CD4-positive, alpha-beta T cell (primary cell): Measurements from ENCODE around the gene HIRA. TPM values are rescaled to one million over a fixed set of nuclear protein-coding genes. Genes with fewer than 3 reads are reported as not detected.
A peak's percentile ranks its signal among the peaks of the same experiment; 100 is the strongest.

ENCODE experiments used
- ATAC-seq: fragments of 200-7000 bp; cut with Tn5 transposase; one replicate; pipeline ENCODE4 v1.10.0; 2022; ENCODE audit warnings: mild to moderate bottlenecking; ENCODE audit not compliant: poor library complexity
- CTCF ChIA-PET: fragments of 350-600 bp; sonication (Branson Sonifier 250); formaldehyde crosslinking; loops from one replicate; lab custom pipeline; 2021; ENCODE audit warnings: antibody characterized with exemption, inconsistent platforms; lab: Charles Lee
- POLR2A ChIA-PET: fragments of 350-600 bp; sonication (Branson Sonifier 250); formaldehyde crosslinking; loops from one replicate; lab custom pipeline; 2021; ENCODE audit warnings: antibody characterized with exemption, inconsistent platforms; lab: Charles Lee
- DNase-seq, 14 experiments: peaks; one replicate each; pipeline ENCODE4 v3.0.0-alpha.2; 2013 to 2020; ENCODE audit warnings: mixed read lengths in 2 of 14
- H3K27ac ChIP-seq, 2 donors: one replicate each; pipeline versions ENCODE4 v1.5.1 to v1.7.0; 2013; ENCODE audit warnings: low read length in 2 of 2, low read depth in 1 of 2, mild to moderate bottlenecking in 1 of 2
- H3K27me3 ChIP-seq, 2 experiments: 1 replicate in 1 of 2; 2 replicates in 1 of 2; pipeline versions ENCODE4 v1.6.1 to v1.7.0; 2013; ENCODE audit warnings: low read length in 2 of 2, control low read depth in 1 of 2, mild to moderate bottlenecking in 1 of 2, moderate library complexity in 1 of 2; ENCODE audit not compliant: insufficient read depth in 2 of 2, control insufficient read depth in 1 of 2
- H3K36me3 ChIP-seq: one replicate; pipeline ENCODE4 v1.6.1; 2013; ENCODE audit warnings: low read length, control low read depth; ENCODE audit not compliant: insufficient read depth
- H3K4me1 ChIP-seq: one replicate; pipeline ENCODE4 v1.6.1; 2013; ENCODE audit warnings: low read length, control low read depth; ENCODE audit not compliant: insufficient read depth
- H3K4me3 ChIP-seq: one replicate; pipeline ENCODE4 v1.5.1; 2013; ENCODE audit warnings: mild to moderate bottlenecking, low read length, moderate library complexity
- H3K9me3 ChIP-seq, 2 experiments: 1 replicate in 1 of 2; 2 replicates in 1 of 2; pipeline versions ENCODE4 v1.6.1 to v1.7.0; 2013; ENCODE audit warnings: low read length in 2 of 2, mild to moderate bottlenecking in 2 of 2, control low read depth in 1 of 2, moderate library complexity in 1 of 2; ENCODE audit not compliant: control insufficient read depth in 1 of 2, insufficient read depth in 1 of 2
- H3K27ac Mint-ChIP-seq: one replicate; pipeline ENCODE4 v1.8.0; 2020; ENCODE audit warnings: mixed read lengths
- H3K27me3 Mint-ChIP-seq: one replicate; pipeline ENCODE4 v1.8.0; 2021; ENCODE audit warnings: mixed read lengths
- H3K36me3 Mint-ChIP-seq: one replicate; pipeline ENCODE4 v1.8.0; 2021; ENCODE audit warnings: low read depth, mixed read lengths
- H3K4me1 Mint-ChIP-seq: one replicate; pipeline ENCODE4 v1.8.0; 2021; ENCODE audit warnings: low read depth, mixed read lengths
- H3K4me3 Mint-ChIP-seq: one replicate; pipeline ENCODE4 v1.8.0; 2020; ENCODE audit warnings: mild to moderate bottlenecking, mixed read lengths
- H3K9me3 Mint-ChIP-seq: one replicate; pipeline ENCODE4 v1.8.0; 2020; ENCODE audit warnings: mixed read lengths
- intact Hi-C, 2 experiments: fragments of 100-400 bp; cut with DNase I in 1 of 2; cut with micrococcal nuclease in 1 of 2; formaldehyde crosslinking; loops; one replicate each; pipeline versions ENCODE4 v1.15.1 to v1.9.0; 2023 to 2025; cut with DNase I, micrococcal nuclease
- total RNA-seq, 174 experiments: library from RNA in 2 of 174; stranded (reverse) in 2 of 174; gene quantifications; one replicate each; pipeline ENCODE4 v1.2.3 and lab custom pipeline; 2021 to 2026
- TF ChIP-seq, protein P1 (sequence below): fragments of 200-600 bp; IDR thresholded peaks from one replicate; pipeline ENCODE4 v1.8.0; 2022; ENCODE audit warnings: antibody characterized with exemption, mild to moderate bottlenecking

Gene HIRA
- total RNA-seq, 2 experiments from 2014 or later: 15.2 to 15.5 TPM

GRCh38 chr22:19478045-19478900, 46.7 kb upstream of the HIRA start:
- Mint-ChIP-seq H3K9me3 (no peaks in the 10 kb centered on the region), H3K4me3 (peak overlapping the region; percentile 80), H3K36me3 (peaks cover 34% of the 10 kb centered on the region), H3K27ac (peak overlapping the region; percentile 100), H3K27me3 (no peaks in the 10 kb centered on the region), H3K4me1 (peaks cover 31% of the 10 kb centered on the region)
- Histone ChIP-seq H3K36me3 (peaks cover 27% of the 10 kb centered on the region), H3K27ac (peak overlapping the region; percentile 38 to 95), H3K4me3 (peak overlapping the region; percentile 75), H3K4me1 (peaks cover 22% of the 10 kb centered on the region), H3K9me3 (no peaks in the 10 kb centered on the region), H3K27me3 (no peaks in the 10 kb centered on the region)
- POLR2A ChIA-PET: interaction anchor here (0.9 to 3.8 kb wide), 11 partner anchors 10 to 334 kb away, joined by 3 to 54 read pairs (median 11); partner anchors contain the start of genes C22orf39, ESS2, HIRA and MRPL40
- CTCF ChIA-PET: interaction anchor here (0.8 to 2.9 kb wide), 6 partner anchors 31 to 334 kb away, joined by 3 to 13 read pairs (median 4); partner anchors contain the start of genes C22orf39, ESS2 and SLC25A1
- DNase-seq (peak in 8 of 14 experiments; percentile 3 to 59 (median 23)), ATAC-seq (no peak)
- intact Hi-C loops: loop anchor here in 1 of 2 experiments (5.0 to 10.0 kb wide), 5 partner anchors 46 to 333 kb away; partner anchors contain the start of genes ESS2, HIRA, MRPL40 and SLC25A1
- TF ChIP-seq, protein P1, sequence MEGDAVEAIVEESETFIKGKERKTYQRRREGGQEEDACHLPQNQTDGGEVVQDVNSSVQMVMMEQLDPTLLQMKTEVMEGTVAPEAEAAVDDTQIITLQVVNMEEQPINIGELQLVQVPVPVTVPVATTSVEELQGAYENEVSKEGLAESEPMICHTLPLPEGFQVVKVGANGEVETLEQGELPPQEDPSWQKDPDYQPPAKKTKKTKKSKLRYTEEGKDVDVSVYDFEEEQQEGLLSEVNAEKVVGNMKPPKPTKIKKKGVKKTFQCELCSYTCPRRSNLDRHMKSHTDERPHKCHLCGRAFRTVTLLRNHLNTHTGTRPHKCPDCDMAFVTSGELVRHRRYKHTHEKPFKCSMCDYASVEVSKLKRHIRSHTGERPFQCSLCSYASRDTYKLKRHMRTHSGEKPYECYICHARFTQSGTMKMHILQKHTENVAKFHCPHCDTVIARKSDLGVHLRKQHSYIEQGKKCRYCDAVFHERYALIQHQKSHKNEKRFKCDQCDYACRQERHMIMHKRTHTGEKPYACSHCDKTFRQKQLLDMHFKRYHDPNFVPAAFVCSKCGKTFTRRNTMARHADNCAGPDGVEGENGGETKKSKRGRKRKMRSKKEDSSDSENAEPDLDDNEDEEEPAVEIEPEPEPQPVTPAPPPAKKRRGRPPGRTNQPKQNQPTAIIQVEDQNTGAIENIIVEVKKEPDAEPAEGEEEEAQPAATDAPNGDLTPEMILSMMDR: no peak

DNA sequence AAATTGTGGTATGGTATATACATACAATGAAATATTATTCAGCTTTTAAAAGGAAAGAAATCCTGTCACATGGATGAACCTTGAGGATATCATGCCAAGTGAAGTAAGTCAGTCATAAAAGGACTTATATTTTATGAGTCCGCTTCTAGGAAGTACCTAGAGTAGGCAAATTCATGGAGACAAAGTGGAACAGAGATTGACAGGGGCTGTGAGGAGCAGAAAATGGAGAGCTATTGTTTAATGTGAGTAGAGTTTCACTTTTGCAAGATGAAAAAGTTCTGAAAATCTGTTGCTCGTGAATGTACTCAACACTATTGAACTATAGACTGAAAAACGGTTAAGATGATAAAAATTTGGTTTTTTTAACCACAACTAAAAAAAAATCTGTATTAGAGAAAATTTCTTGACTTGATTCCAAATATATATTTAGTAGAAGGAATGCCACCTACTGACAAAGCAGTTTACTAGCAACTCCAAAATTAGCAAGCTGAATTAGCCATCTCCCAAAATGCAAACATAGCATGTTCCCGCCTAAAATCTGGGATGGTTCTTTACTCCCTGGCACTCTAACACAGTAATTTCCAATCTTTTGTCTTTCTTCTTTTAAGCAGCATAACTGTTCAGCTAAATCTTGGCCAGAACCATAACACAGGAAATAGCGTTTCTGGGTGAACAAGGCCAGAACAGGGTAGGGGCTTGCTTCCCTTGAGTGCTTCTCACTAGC, 46.0 kb upstream of the HIRA start:
- Mint-ChIP-seq H3K9me3 (no peaks in the 10 kb centered on the region), H3K4me1 (peaks cover 31% of the 10 kb centered on the region), H3K4me3 (peak overlapping the region; percentile 80), H3K27ac (peak overlapping the region; percentile 100), H3K36me3 (peaks cover 42% of the 10 kb centered on the region), H3K27me3 (no peaks in the 10 kb centered on the region)
- DNase-seq: peak in 2 of 14 experiments; percentile 33 to 39
- H3K27me3 ChIP-seq: no peaks in the 10 kb centered on the region
- peaks cover 22% of the 10 kb centered on the region for H3K4me1 ChIP-seq
- H3K4me3 ChIP-seq: peak overlapping the region; percentile 75
- H3K36me3 ChIP-seq: peaks cover 35% of the 10 kb centered on the region
- no peak for ATAC-seq
- peak overlapping the region; percentile 38 to 95 for H3K27ac ChIP-seq
- TF ChIP-seq, protein P1: peak; percentile 39
- CTCF ChIA-PET: interaction anchor here (0.7 to 2.9 kb wide), 7 partner anchors 30 to 333 kb away, joined by 3 to 13 read pairs (median 4); partner anchors contain the start of genes C22orf39, ESS2 and SLC25A1
- POLR2A ChIA-PET: interaction anchor here (0.8 to 3.8 kb wide), 8 partner anchors 9 to 331 kb away, joined by 3 to 54 read pairs (median 6); partner anchors contain the start of genes C22orf39, HIRA, MRPL40 and SLC25A1
- intact Hi-C loops: loop anchor here (1.0 to 10.0 kb wide), 7 partner anchors 45 to 371 kb away; partner anchors contain the start of genes ESS2 (in 1 of the 2), HIRA (in 1 of the 2), MRPL40 (in 1 of the 2) and SLC25A1 (in 1 of the 2)
- H3K9me3 ChIP-seq: no peaks in the 10 kb centered on the region

DNA sequence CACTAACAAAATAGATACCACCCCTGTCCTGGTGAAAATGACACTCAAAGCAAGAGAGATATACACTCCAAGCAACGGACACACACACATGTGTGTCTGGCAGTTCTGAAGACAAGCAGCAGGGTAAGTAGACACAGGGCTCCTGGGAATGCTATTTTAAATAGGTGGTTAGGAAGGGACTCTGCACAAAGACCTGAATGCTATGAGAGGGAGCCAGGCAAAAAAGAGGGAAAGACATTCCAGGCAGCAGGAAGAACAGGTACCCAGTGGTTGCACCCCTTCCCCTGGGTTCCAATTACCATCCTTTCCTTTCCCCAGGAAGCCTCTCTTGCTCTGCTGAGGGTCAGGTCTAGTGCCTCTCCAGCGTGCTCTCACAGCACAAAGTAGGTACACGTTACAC, 44.5 kb upstream of the HIRA start:
- Mint-ChIP-seq H3K9me3 (no peaks in the 10 kb centered on the region), H3K27me3 (no peaks in the 10 kb centered on the region), H3K27ac (no peak overlapping the region), H3K4me3 (peak overlapping the region; percentile 46), H3K36me3 (peaks cover 56% of the 10 kb centered on the region), H3K4me1 (peaks cover 31% of the 10 kb centered on the region)
- Histone ChIP-seq H3K9me3 (no peaks in the 10 kb centered on the region), H3K27ac (no peak overlapping the region), H3K4me1 (peaks cover 22% of the 10 kb centered on the region), H3K4me3 (no peak overlapping the region), H3K36me3 (peaks cover 50% of the 10 kb centered on the region), H3K27me3 (no peaks in the 10 kb centered on the region)
- ChIA-PET CTCF (interaction anchor here (0.7 to 1.8 kb wide), 2 partner anchors 111 to 154 kb away, joined by 4 to 13 read pairs; no protein-coding TSS in a partner anchor), POLR2A (no interaction called here)
- TF ChIP-seq, protein P1: no peak
- DNase-seq (no peak), ATAC-seq (no peak)
- intact Hi-C loops: loop anchor here (2.0 to 10.0 kb wide), 6 partner anchors 44 to 331 kb away; partner anchors contain the start of genes ESS2 (in 1 of the 2), HIRA (in 1 of the 2), MRPL40 (in 1 of the 2) and SLC25A1 (in 1 of the 2)
